H9 (cell line): ENCODE data around the gene CACNB4. TPM values are rescaled to one million over a fixed set of nuclear protein-coding genes. Genes with fewer than 3 reads are reported as not detected.

ENCODE experiments used
- DNase-seq: peaks from one replicate; pipeline ENCODE4 v3.0.0-alpha.2; 2017
- H2AFZ ChIP-seq: one replicate; pipeline ENCODE4 v1.6.1; 2013; ENCODE audit warnings: mild to moderate bottlenecking, low read length, control low read depth, moderate library complexity
- H2AK5ac ChIP-seq: 2 replicates; pipeline ENCODE4 v1.6.1; 2013; ENCODE audit warnings: low read length, control low read depth, mixed read lengths; ENCODE audit not compliant: insufficient read length
- H2BK120ac ChIP-seq: one replicate; pipeline ENCODE4 v1.6.1; 2013; ENCODE audit warnings: low read depth, mild to moderate bottlenecking, low read length, control low read depth, inconsistent platforms; ENCODE audit not compliant: poor library complexity, severe bottlenecking
- H2BK12ac ChIP-seq: 2 replicates; pipeline ENCODE4 v1.6.1; 2013; ENCODE audit warnings: low read length, control low read depth, mixed read lengths, low read depth; ENCODE audit not compliant: insufficient read length
- H2BK15ac ChIP-seq: 2 replicates; pipeline ENCODE4 v1.6.1; 2013; ENCODE audit warnings: low read depth, low read length, control low read depth
- H2BK20ac ChIP-seq: one replicate; pipeline ENCODE4 v1.6.1; 2013; ENCODE audit warnings: low read depth, mild to moderate bottlenecking, low read length, control low read depth, inconsistent platforms; ENCODE audit not compliant: poor library complexity, severe bottlenecking
- H2BK5ac ChIP-seq: 2 replicates; pipeline ENCODE4 v1.6.1; 2013; ENCODE audit warnings: low read length, control low read depth, mixed read lengths; ENCODE audit not compliant: insufficient read length
- H3K14ac ChIP-seq: 2 replicates; pipeline ENCODE4 v1.6.1; 2013; ENCODE audit warnings: low read length, control low read depth; ENCODE audit not compliant: insufficient read depth
- H3K18ac ChIP-seq: 2 replicates; pipeline ENCODE4 v1.6.1; 2013; ENCODE audit warnings: low read depth, mild to moderate bottlenecking, mixed read lengths, low read length, control low read depth; ENCODE audit not compliant: insufficient read length
- H3K23ac ChIP-seq: 2 replicates; pipeline ENCODE4 v1.6.1; 2013; ENCODE audit warnings: low read length, control low read depth, mixed read lengths, low read depth; ENCODE audit not compliant: insufficient read length
- H3K23me2 ChIP-seq: 2 replicates; pipeline ENCODE4 v1.6.1; 2013; ENCODE audit warnings: low read depth, mild to moderate bottlenecking, mixed read lengths, low read length, control low read depth; ENCODE audit not compliant: insufficient read length, poor library complexity, severe bottlenecking
- H3K27ac ChIP-seq: 2 replicates; pipeline ENCODE4 v1.5.1; 2013; ENCODE audit warnings: low read length, control low read depth, mixed read lengths, low read depth; ENCODE audit not compliant: insufficient read length
- H3K27me3 ChIP-seq: 2 replicates; pipeline ENCODE4 v1.6.1; 2013; ENCODE audit warnings: low read length, control low read depth, inconsistent platforms; ENCODE audit not compliant: insufficient read depth
- H3K4ac ChIP-seq: 2 replicates; pipeline ENCODE4 v1.6.1; 2013; ENCODE audit warnings: low read depth, mild to moderate bottlenecking, control low read depth, inconsistent platforms, low read length, moderate library complexity
- H3K4me1 ChIP-seq: 2 replicates; pipeline ENCODE4 v1.6.1; 2013; ENCODE audit warnings: low read length, control low read depth, inconsistent platforms; ENCODE audit not compliant: insufficient read depth
- H3K4me2 ChIP-seq: 2 replicates; pipeline ENCODE4 v1.6.1; 2013; ENCODE audit warnings: low read length, control low read depth, mixed read lengths; ENCODE audit not compliant: insufficient read length, insufficient read depth
- H3K56ac ChIP-seq: 2 replicates; pipeline ENCODE4 v1.6.1; 2013; ENCODE audit warnings: low read depth, mild to moderate bottlenecking, mixed read lengths, low read length, control low read depth; ENCODE audit not compliant: insufficient read length
- H3K79me1 ChIP-seq: 2 replicates; pipeline ENCODE4 v1.6.1; 2013; ENCODE audit warnings: low read depth, mild to moderate bottlenecking, moderate library complexity, low read length, control low read depth, inconsistent platforms; ENCODE audit not compliant: insufficient read depth, poor library complexity, severe bottlenecking
- H3K79me2 ChIP-seq: 2 replicates; pipeline ENCODE4 v1.6.1; 2013; ENCODE audit warnings: low read length, control low read depth, inconsistent platforms; ENCODE audit not compliant: insufficient read depth
- H3K9ac ChIP-seq: 2 replicates; pipeline ENCODE4 v1.6.1; 2013; ENCODE audit warnings: low read length, control low read depth, mixed read lengths; ENCODE audit not compliant: insufficient read length; ENCODE audit errors: extremely low read depth
- H3K9me3 ChIP-seq: one replicate; pipeline ENCODE4 v1.6.1; 2013; ENCODE audit warnings: low read depth, low read length, inconsistent platforms; ENCODE audit not compliant: control insufficient read depth
- H3T11ph ChIP-seq: one replicate; pipeline ENCODE4 v1.6.1; 2013; ENCODE audit warnings: mild to moderate bottlenecking, low read length, control low read depth, inconsistent platforms
- H4K20me1 ChIP-seq: one replicate; pipeline ENCODE4 v1.6.1; 2013; ENCODE audit not compliant: control insufficient read depth, insufficient read length, insufficient read depth
- H4K5ac ChIP-seq: 2 replicates; pipeline ENCODE4 v1.6.1; 2013; ENCODE audit warnings: low read depth, mild to moderate bottlenecking, mixed read lengths, low read length, control low read depth; ENCODE audit not compliant: insufficient read length
- H4K8ac ChIP-seq: replicated peaks from 2 replicates; pipeline ENCODE4 v1.6.1; 2013; ENCODE audit warnings: low read length, control low read depth, mixed read lengths, low read depth; ENCODE audit not compliant: insufficient read length
- H4K91ac ChIP-seq: 2 replicates; pipeline ENCODE4 v1.6.1; 2013; ENCODE audit warnings: low read depth, mild to moderate bottlenecking, moderate library complexity, mixed read lengths, low read length, control low read depth; ENCODE audit not compliant: insufficient read length
- H3K27ac Mint-ChIP-seq, 3 experiments: 2 replicates in 2 of 3; 3 replicates in 1 of 3; pipeline ENCODE4 v1.8.0; 2020 to 2021; ENCODE audit warnings: mixed read lengths in 3 of 3, mild to moderate bottlenecking in 1 of 3, moderate library complexity in 1 of 3
- H3K27me3 Mint-ChIP-seq: 2 replicates; pipeline ENCODE4 v1.8.0; 2021; ENCODE audit warnings: low read depth, mild to moderate bottlenecking, moderate library complexity, mixed read lengths
- H3K36me3 Mint-ChIP-seq, 3 experiments: 2 replicates in 2 of 3; 3 replicates in 1 of 3; pipeline ENCODE4 v1.8.0; 2020 to 2021; ENCODE audit warnings: low read depth in 3 of 3, mixed read lengths in 3 of 3; ENCODE audit not compliant: insufficient read depth in 1 of 3
- H3K4me1 Mint-ChIP-seq, 2 experiments: 2 replicates each; pipeline ENCODE4 v1.8.0; 2020; ENCODE audit warnings: mixed read lengths in 2 of 2
- H3K4me3 Mint-ChIP-seq, 2 experiments: 2 replicates in 1 of 2; 3 replicates in 1 of 2; pipeline ENCODE4 v1.8.0; 2020 to 2021; ENCODE audit warnings: mild to moderate bottlenecking in 2 of 2, mixed read lengths in 2 of 2, moderate library complexity in 1 of 2
- H3K9me3 Mint-ChIP-seq, 2 experiments: 2 replicates in 1 of 2; 3 replicates in 1 of 2; pipeline ENCODE4 v1.8.0; 2020; ENCODE audit warnings: mild to moderate bottlenecking in 2 of 2, mixed read lengths in 2 of 2, moderate library complexity in 1 of 2
- WGBS: extraction: QIAGEN DNeasy Blood & Tissue Kit; methylation state at CpG from one replicate; pipeline ENCODE4 v1.1.7; 2013; ENCODE audit warnings: missing lambda C conversion rate, low lambda C conversion rate, mixed read lengths; ENCODE audit not compliant: insufficient read length; ENCODE audit errors: extremely low coverage; 5-methylcytosine and 5-hydroxymethylcytosine counted together
- total RNA-seq: library from RNA; stranded (reverse); gene quantifications from 2 replicates; pipeline ENCODE4 v1.2.1, GENCODE V29; 2021
- TF ChIP-seq, protein P1 (sequence below): fragments of 200-600 bp; sonication (generic); conservative IDR thresholded peaks from 3 replicates; pipeline ENCODE4 v1.8.0; 2021; ENCODE audit warnings: antibody characterized with exemption, mild to moderate bottlenecking

Gene CACNB4
- total RNA-seq, 1 experiment from 2014 or later = 1.4 TPM

GRCh38 chr2:151789055-151789834 lies 309.6 kb downstream of the CACNB4 start:
- Histone ChIP-seq H2BK15ac (no peak overlapping the region), H3K4ac (no peak overlapping the region), H3K79me1 (no peaks in the 10 kb centered on the region), H4K20me1 (no peaks in the 10 kb centered on the region), H4K8ac (no peak overlapping the region), H3T11ph (no peak overlapping the region), H3K56ac (no peak overlapping the region), H2BK12ac (no peak overlapping the region), H3K4me1 (no peaks in the 10 kb centered on the region), H3K9me3 (no peaks in the 10 kb centered on the region), H3K23ac (no peak overlapping the region), H2BK5ac (no peak overlapping the region), H3K79me2 (no peaks in the 10 kb centered on the region), H3K27me3 (no peaks in the 10 kb centered on the region), H3K9ac (no peak overlapping the region), H2AFZ (no peak overlapping the region), H2AK5ac (no peak overlapping the region), H3K27ac (no peak overlapping the region), H4K91ac (no peak overlapping the region), H3K23me2 (no peaks in the 10 kb centered on the region), H3K4me2 (no peak overlapping the region), H3K14ac (no peak overlapping the region), H4K5ac (no peak overlapping the region), H2BK120ac (no peak overlapping the region), H2BK20ac (no peak overlapping the region), H3K18ac (no peak overlapping the region)
- DNase-seq = no peak
- Mint-ChIP-seq H3K36me3 (peaks cover 8 to 17% (median 14%) of the 10 kb centered on the region in 3 experiments; a peak in 6 of 7 replicates), H3K27ac (no peak overlapping the region), H3K4me3 (no peak overlapping the region), H3K4me1 (peaks cover 0 to 5% of the 10 kb centered on the region in 2 experiments; a peak in 3 of 4 replicates), H3K9me3 (peaks cover 0 to 3% of the 10 kb centered on the region in 2 experiments; a peak in 1 of 5 replicates), H3K27me3 (no peaks in the 10 kb centered on the region)
- TF ChIP-seq, protein P1, sequence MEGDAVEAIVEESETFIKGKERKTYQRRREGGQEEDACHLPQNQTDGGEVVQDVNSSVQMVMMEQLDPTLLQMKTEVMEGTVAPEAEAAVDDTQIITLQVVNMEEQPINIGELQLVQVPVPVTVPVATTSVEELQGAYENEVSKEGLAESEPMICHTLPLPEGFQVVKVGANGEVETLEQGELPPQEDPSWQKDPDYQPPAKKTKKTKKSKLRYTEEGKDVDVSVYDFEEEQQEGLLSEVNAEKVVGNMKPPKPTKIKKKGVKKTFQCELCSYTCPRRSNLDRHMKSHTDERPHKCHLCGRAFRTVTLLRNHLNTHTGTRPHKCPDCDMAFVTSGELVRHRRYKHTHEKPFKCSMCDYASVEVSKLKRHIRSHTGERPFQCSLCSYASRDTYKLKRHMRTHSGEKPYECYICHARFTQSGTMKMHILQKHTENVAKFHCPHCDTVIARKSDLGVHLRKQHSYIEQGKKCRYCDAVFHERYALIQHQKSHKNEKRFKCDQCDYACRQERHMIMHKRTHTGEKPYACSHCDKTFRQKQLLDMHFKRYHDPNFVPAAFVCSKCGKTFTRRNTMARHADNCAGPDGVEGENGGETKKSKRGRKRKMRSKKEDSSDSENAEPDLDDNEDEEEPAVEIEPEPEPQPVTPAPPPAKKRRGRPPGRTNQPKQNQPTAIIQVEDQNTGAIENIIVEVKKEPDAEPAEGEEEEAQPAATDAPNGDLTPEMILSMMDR = no peak
- WGBS = no CpG with 5 or more reads among the region's 4 CpGs
